Measurements from ENCODE around the gene TAGLN3. TPM values are rescaled to one million over a fixed set of nuclear protein-coding genes. Genes with fewer than 3 reads are reported as not detected.

Gene TAGLN3
- total RNA-seq, 1 experiment from 2014 or later, result not detected

GRCh38 chr3:111970376-111970775 lies 28.3 kb upstream of the TAGLN3 start:
- no peak for TF ChIP-seq CTCF (IDR thresholded peaks at IDR 0.05; ENCODE audit: insufficient read depth in 1 of 2, low read depth in 1 of 2, low read length in 1 of 2, severe bottlenecking in 1 of 2, unreplicated experiment in 1 of 2)
- peaks cover 6% of the 10 kb centered on the region for H3K4me1 ChIP-seq
- Mint-ChIP-seq H3K4me3 (ENCODE audit: unreplicated experiment) (no peak overlapping the region), H3K9me3 (ENCODE audit: unreplicated experiment) (no peaks in the 10 kb centered on the region), H3K4me1 (ENCODE audit: low read depth, unreplicated experiment) (peaks cover 12% of the 10 kb centered on the region), H3K36me3 (ENCODE audit: insufficient read depth, unreplicated experiment) (peaks cover 54% of the 10 kb centered on the region), H3K27me3 (ENCODE audit: insufficient read depth, unreplicated experiment) (no peaks in the 10 kb centered on the region), H3K27ac (ENCODE audit: unreplicated experiment) (no peak overlapping the region)
- ChIA-PET CTCF (interaction anchor here (1.4 kb wide), 1 partner anchor 8 kb away, joined by 3 read pairs; the partner anchor contains the start of gene ABHD10), POLR2A (no interaction called here)
- DNase-seq, result no peak
- H3K36me3 ChIP-seq (ENCODE audit: control insufficient read depth, insufficient read depth, low read length), result no peaks in the 10 kb centered on the region; the same call in 1 of the 2 replicates
- BruUV-seq (replicated peaks), result no TSS peak
- intact Hi-C loops (cut with micrococcal nuclease; ENCODE audit: unreplicated experiment), result no loop called here
- no peaks in the 10 kb centered on the region for H3K9me3 ChIP-seq
- H3K27me3 ChIP-seq (replicated peaks; ENCODE audit: control insufficient read depth, insufficient read depth, low read length), result no peaks in the 10 kb centered on the region
- no peak overlapping the region for H3K4me3 ChIP-seq (ENCODE audit: low read depth, low read length)

- Mint-ChIP-seq H3K27ac (ENCODE audit: unreplicated experiment) (no peak overlapping the region), H3K27me3 (ENCODE audit: insufficient read depth, unreplicated experiment) (no peaks in the 10 kb centered on the region), H3K36me3 (ENCODE audit: insufficient read depth, unreplicated experiment) (peaks cover 48% of the 10 kb centered on the region), H3K4me3 (ENCODE audit: unreplicated experiment) (no peak overlapping the region), H3K9me3 (ENCODE audit: unreplicated experiment) (no peaks in the 10 kb centered on the region), H3K4me1 (ENCODE audit: low read depth, unreplicated experiment) (peaks cover 12% of the 10 kb centered on the region)
- POLR2A ChIA-PET, result no interaction called here
- TF ChIP-seq CTCF (IDR thresholded peaks at IDR 0.05; ENCODE audit: insufficient read depth in 1 of 2, low read depth in 1 of 2, low read length in 1 of 2, severe bottlenecking in 1 of 2, unreplicated experiment in 1 of 2), result no peak
- Histone ChIP-seq H3K36me3 (ENCODE audit: control insufficient read depth, insufficient read depth, low read length) (no peaks in the 10 kb centered on the region), H3K9me3 (no peaks in the 10 kb centered on the region), H3K27me3 (replicated peaks; ENCODE audit: control insufficient read depth, insufficient read depth, low read length) (no peaks in the 10 kb centered on the region), H3K4me1 (peaks cover 6% of the 10 kb centered on the region), H3K4me3 (ENCODE audit: low read depth, low read length) (no peak overlapping the region)
- CTCF ChIA-PET, result no interaction called here
- no peak for DNase-seq
- intact Hi-C loops (cut with micrococcal nuclease; ENCODE audit: unreplicated experiment), result no loop called here
- BruUV-seq (replicated peaks), result no TSS peak
Measured at GRCh38 chr3:111971533-111972130, 27.1 kb upstream of the TAGLN3 start.

GRCh38 chr3:111972891-111973290 lies 25.8 kb upstream of the TAGLN3 start:
- intact Hi-C loops (cut with micrococcal nuclease; ENCODE audit: unreplicated experiment), result no loop called here
- Histone ChIP-seq H3K9me3 (no peaks in the 10 kb centered on the region), H3K4me1 (no peaks in the 10 kb centered on the region), H3K36me3 (ENCODE audit: control insufficient read depth, insufficient read depth, low read length) (no peaks in the 10 kb centered on the region), H3K4me3 (ENCODE audit: low read depth, low read length) (no peak overlapping the region), H3K27me3 (replicated peaks; ENCODE audit: control insufficient read depth, insufficient read depth, low read length) (no peaks in the 10 kb centered on the region)
- BruUV-seq (replicated peaks), result no TSS peak
- no peaks in the 10 kb centered on the region for H3K27me3 Mint-ChIP-seq (ENCODE audit: insufficient read depth, unreplicated experiment)
- H3K4me1 Mint-ChIP-seq (ENCODE audit: low read depth, unreplicated experiment), result no peaks in the 10 kb centered on the region
- no peak overlapping the region for H3K4me3 Mint-ChIP-seq (ENCODE audit: unreplicated experiment)
- no peaks in the 10 kb centered on the region for H3K9me3 Mint-ChIP-seq (ENCODE audit: unreplicated experiment)
- no peak for TF ChIP-seq CTCF (IDR thresholded peaks at IDR 0.05; ENCODE audit: insufficient read depth in 1 of 2, low read depth in 1 of 2, low read length in 1 of 2, severe bottlenecking in 1 of 2, unreplicated experiment in 1 of 2)
- peaks cover 42% of the 10 kb centered on the region for H3K36me3 Mint-ChIP-seq (ENCODE audit: insufficient read depth, unreplicated experiment)
- no peak for DNase-seq
- no peak overlapping the region for H3K27ac Mint-ChIP-seq (ENCODE audit: unreplicated experiment)
- ChIA-PET CTCF (no interaction called here), POLR2A (no interaction called here)

All from Caco-2 (cell line).